GM11168 (cell line): ENCODE measurements around the gene CCDC88A.
"Not testable (repeated sequence)": the region's sequence is repeated elsewhere in the genome, so short reads cannot be mapped to it uniquely, and the experiment has no call there.

Experiments
- in situ Hi-C: fragments of 300-500 bp; cut with MboI; formaldehyde crosslinking; loops from one replicate; pipeline ENCODE4 v1.12.0; 2022; ENCODE audit warnings: low sequenced_read_pairs; ENCODE audit not compliant: unreplicated experiment

Gene CCDC88A

DNA sequence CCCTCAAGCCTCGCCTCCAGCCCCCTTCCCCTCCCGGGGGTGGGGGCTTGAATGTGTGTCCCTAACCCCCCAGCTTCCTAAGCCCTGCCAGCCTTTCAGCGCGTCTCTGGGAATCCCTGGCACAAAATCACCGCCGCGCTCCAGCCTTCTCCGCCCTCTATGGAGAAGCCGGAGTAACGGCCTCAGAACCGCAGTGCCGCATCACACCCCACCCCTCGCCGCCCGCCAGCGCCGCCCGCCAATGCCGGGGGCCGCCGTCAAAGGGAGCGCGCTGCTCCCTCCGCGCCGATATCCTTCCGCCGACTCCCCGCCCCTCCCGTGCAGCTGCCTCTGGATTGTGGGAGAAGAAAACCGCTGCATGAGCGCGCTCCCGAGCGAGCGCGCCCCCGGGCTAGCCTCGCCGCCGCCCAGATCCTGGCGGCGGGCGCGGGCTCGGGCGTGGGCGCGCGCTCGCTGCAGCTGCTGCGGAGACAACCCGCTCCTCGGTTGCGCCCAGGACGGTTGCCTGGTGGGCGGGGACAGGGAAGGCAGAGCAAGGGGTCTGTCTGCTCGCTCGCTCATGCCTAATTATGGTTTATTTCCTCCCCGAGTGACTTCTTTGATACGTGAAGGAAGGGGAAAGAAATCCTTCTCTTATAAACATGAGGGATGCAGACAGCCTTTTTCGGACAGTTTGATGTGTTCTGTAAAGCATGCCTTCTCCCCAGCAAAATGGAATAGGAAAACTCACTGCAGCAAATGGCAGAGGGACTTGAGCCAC lies at the start of gene CCDC88A:
TSS of gene CCDC88A (minus strand) at position 178 of the 760 bp plus-strand sequence. CDS start 777 bp downstream, outside the sequence.
- in situ Hi-C loops: no loop called here

- in situ Hi-C loops: no loop called here
These were observed 42.0 kb upstream of the CCDC88A start for GRCh38 chr2:55461679-55462078.

- in situ Hi-C loops: no loop called here
These were observed 40.9 kb upstream of the CCDC88A start for GRCh38 chr2:55460562-55460961.

DNA sequence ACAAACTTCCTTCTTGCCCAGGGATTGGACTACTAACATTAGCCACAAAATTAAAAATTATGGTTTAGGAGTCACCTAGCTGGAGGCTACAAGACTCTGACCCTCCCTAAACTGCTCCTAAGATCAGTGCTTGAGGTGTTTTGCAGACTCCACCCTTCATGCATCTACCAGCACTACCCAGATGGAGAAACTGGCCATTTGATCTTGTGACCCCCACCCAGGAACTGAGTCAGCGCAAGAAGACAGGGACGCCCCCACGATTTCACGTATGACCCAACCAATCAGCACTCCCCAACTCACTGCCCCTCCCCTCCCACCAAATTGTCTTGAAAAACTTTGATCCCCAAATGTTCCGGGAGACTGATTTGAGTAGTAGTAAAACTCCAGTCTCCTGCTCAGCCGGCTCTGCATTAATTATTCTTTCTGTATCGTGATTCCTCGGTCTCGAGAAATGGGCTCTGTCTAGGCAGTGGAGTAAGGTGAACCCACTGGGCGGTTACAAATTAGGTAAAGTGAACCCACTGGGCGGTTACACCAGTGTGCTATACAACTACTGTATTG lies 40.1 kb upstream of the CCDC88A start:
- in situ Hi-C loops: no loop called here

GRCh38 chr2:55459279-55459678 lies 39.6 kb upstream of the CCDC88A start:
- in situ Hi-C loops: no loop called here

GRCh38 chr2:55454121-55454520 lies 34.5 kb upstream of the CCDC88A start:
- in situ Hi-C loops: no loop called here

- in situ Hi-C loops: no loop called here
These were observed 33.2 kb upstream of the CCDC88A start for GRCh38 chr2:55452879-55453278.

DNA sequence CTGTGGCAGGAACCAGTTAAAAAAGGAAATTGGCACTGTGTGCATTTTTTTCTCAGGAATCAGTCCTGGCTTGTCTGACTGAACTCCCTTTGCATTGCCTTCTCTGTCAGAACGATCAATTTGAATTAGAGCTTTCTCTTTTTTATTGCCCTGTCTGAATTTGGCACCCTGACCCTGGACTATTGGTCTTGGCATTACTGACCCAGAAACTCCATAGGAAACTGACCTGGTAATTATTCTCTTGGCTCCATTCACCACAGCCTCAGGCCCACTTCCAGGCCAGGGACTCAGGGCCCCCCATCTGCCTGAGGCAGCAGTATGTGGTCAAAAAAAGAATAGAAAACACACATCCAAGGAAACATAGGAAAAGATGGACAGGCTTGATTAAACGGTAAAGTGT lies 32.0 kb upstream of the CCDC88A start:
- in situ Hi-C loops: no loop called here

DNA sequence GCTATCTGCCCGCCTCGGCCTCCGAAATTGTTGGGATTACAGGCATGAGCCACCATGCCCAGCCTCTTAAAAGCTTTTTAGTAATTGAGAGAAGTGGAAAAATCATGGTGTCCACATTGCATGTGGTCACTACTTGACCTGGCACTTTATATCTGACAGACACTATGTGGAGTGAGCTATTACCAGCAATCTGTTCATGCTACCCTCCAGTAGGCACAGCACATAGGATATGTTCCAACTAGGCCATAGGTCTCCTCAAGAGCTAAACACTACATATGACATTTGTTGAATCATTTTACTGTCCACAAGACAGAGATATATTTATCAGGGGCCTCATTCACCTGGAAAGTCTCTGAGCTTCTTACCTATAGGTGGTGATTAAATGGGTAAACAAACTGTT lies 30.4 kb upstream of the CCDC88A start:
- in situ Hi-C loops: not testable (repeated sequence)

- in situ Hi-C loops: not testable (repeated sequence)
These were observed 22.5 kb upstream of the CCDC88A start for GRCh38 chr2:55442045-55442760.

DNA sequence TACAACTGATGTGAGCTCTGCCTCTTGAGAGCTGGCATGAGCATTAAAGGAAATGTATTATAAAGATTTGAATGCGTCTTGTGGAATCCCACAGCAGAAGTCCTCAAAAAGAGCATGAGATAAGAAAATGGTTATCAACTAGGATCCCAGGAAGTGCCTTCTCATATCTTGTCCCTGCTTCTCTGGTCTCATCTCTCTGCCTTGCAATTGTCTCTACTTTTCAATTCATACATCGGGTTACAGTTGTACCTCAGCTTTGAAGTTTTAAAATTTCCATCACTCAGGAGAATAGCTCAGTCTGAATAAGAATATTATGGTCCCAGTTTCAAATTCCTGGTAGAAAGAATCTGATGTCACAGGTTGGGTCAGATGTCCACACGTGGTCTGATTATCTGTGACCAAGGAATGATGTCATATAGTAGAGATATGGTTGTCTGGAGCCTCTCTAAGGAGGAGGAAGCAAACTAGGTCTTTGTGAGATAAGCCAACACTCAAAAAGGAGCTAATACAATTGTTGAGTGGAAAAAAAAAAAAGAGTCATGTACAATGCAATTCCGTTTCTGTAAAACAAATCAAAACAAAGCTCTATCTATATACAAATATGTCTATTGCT lies 21.7 kb upstream of the CCDC88A start:
- in situ Hi-C loops: no loop called here

DNA sequence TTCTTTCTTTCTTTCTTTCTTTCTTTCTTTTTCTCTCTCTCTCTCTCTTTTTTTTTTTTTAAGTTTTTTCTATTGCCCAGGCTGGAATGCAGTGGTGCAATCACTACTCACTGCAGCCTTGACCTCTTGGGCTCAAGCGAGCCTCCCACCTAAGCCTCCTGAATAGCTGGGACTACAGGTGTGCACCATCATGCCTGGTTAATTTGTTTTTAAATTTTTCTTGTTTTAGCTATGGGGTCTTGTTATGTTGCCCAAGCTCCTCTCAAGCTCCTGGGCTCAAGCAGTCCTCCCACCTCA lies 19.4 kb upstream of the CCDC88A start:
- in situ Hi-C loops: no loop called here

GRCh38 chr2:55438391-55439100 lies 18.9 kb upstream of the CCDC88A start:
- in situ Hi-C loops: no loop called here

- in situ Hi-C loops: no loop called here
These were observed 18.1 kb upstream of the CCDC88A start for GRCh38 chr2:55437515-55438390.

GRCh38 chr2:55431982-55432627 lies 12.4 kb upstream of the CCDC88A start:
- in situ Hi-C loops: no loop called here

- in situ Hi-C loops: no loop called here
These were observed 10.7 kb upstream of the CCDC88A start for GRCh38 chr2:55430211-55430975.

GRCh38 chr2:55428258-55428657 lies 8.6 kb upstream of the CCDC88A start:
- in situ Hi-C loops: no loop called here

DNA sequence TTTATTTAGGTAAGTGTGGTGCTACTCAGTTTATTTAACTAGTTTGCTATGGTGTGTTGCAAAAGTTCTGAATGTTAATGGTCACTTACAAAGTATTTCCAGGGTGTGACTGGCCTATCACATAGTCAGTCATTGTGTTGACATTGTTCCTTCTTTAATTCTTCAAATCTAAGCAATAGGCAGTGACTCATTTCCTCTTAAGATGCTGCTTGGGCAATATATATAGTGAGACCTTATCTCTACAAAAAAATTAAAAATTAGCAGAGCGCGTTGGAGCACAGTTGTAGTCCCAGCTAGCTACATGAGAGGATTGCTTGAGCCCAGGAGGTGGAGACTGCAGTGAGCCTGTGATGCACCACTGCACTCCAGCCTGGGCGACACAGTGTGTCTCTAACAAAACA lies 5.8 kb upstream of the CCDC88A start:
- in situ Hi-C loops: no loop called here
